HG03097 (cell line): ENCODE results near the gene OXNAD1.

Experiments
- ATAC-seq: cut with Tn5 transposase; IDR thresholded peaks from one replicate; pipeline ENCODE4 v1.9.1; 2021; ENCODE audit not compliant: unreplicated experiment, low FRiP score

The OXNAD1 gene

GRCh38 chr3:16350597-16351318 is 85.7 kb downstream of the OXNAD1 start:
- no peak for ATAC-seq

GRCh38 chr3:16352428-16352827 is 87.4 kb downstream of the OXNAD1 start:
- ATAC-seq, result no peak

GRCh38 chr3:16354291-16354690 is 89.3 kb downstream of the OXNAD1 start:
- no peak for ATAC-seq
